Measurements from ENCODE around the gene KBTBD4. TPM values are rescaled to one million over a fixed set of nuclear protein-coding genes. Genes with fewer than 3 reads are reported as not detected.

Gene KBTBD4
- total and polyA plus RNA-seq, 2 of the 13 experiments (the other 11 are each of a cell fraction or from before 2014, with no cell fraction given): 8.5 to 12.8 TPM

GRCh38 chr11:47534704-47535251 is 44.0 kb downstream of the KBTBD4 start (continued):
- no peak for TF ChIP-seq CEBPZ (IDR thresholded peaks at IDR 0.05; ENCODE audit: low read length)
- TF ChIP-seq SP5 (CRISPR knock-in tag; IDR thresholded peaks at IDR 0.05; ENCODE audit: borderline replicate concordance, low read depth): no peak
- TF ChIP-seq DMTF1 (CRISPR knock-in tag; IDR thresholded peaks at IDR 0.05): no peak
- no peak for TF ChIP-seq ARNT (IDR thresholded peaks at IDR 0.05)
- TF ChIP-seq THRA (CRISPR knock-in tag; IDR thresholded peaks at IDR 0.05; ENCODE audit: borderline replicate concordance): no peak
- TF ChIP-seq POLR2AphosphoS5 (IDR thresholded peaks at IDR 0.05; ENCODE audit: low read depth, low read length): no peak
- TF ChIP-seq ZSCAN5A (CRISPR knock-in tag; IDR thresholded peaks at IDR 0.05; ENCODE audit: borderline replicate concordance): no peak
- no peak for TF ChIP-seq ZNF326 (CRISPR knock-in tag; IDR thresholded peaks at IDR 0.05; ENCODE audit: borderline replicate concordance)
